Measurements from ENCODE around the gene GLP2R.

DNA sequence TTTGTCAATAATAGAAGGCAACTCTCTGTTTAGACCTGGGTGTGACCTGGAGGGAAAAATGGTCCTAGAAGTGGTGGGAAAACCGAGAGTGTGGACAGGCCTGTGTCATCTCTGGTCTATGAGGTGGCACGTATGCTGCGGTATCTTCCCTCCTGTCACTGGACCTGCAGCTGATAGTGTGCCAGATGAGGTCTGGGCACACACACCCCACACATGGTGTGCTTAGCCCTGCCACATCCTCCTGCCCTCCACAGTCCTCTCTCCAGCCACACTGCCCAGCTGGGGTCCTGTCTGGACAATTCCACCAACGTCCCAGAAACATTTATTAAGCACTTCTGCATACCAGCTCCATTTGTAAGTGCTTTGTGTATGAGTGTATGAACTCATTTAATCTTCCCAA lies 37.2 kb downstream of the GLP2R start:
- TF ChIP-seq, protein P1, sequence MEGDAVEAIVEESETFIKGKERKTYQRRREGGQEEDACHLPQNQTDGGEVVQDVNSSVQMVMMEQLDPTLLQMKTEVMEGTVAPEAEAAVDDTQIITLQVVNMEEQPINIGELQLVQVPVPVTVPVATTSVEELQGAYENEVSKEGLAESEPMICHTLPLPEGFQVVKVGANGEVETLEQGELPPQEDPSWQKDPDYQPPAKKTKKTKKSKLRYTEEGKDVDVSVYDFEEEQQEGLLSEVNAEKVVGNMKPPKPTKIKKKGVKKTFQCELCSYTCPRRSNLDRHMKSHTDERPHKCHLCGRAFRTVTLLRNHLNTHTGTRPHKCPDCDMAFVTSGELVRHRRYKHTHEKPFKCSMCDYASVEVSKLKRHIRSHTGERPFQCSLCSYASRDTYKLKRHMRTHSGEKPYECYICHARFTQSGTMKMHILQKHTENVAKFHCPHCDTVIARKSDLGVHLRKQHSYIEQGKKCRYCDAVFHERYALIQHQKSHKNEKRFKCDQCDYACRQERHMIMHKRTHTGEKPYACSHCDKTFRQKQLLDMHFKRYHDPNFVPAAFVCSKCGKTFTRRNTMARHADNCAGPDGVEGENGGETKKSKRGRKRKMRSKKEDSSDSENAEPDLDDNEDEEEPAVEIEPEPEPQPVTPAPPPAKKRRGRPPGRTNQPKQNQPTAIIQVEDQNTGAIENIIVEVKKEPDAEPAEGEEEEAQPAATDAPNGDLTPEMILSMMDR (IDR thresholded peaks at IDR 0.05 in 4 of 5, conservative IDR thresholded peaks at IDR 0.05 in 1 of 5) = no peak
- TF ChIP-seq POLR2A (IDR thresholded peaks at IDR 0.05) = no peak

Data from gastrocnemius medialis (tissue), 4 donors.